Endothelial cell of umbilical vein (primary cell): ENCODE measurements around the gene KLHL4. TPM values are rescaled to one million over a fixed set of nuclear protein-coding genes. Genes with fewer than 3 reads are reported as not detected.

Experiments used
- BruUV-seq: library from RNA; stranded (reverse); fragments of 400-500 nt; replicated peaks from 2 replicates; lab custom pipeline; 2021; lab: Mats Ljungman, UMichigan
- CTCF ChIA-PET: fragments of 300-600, 350-600 bp; sonication (Branson Sonifier 250); formaldehyde crosslinking; loops from one replicate; lab custom pipeline; 2021; ENCODE audit warnings: antibody characterized with exemption, inconsistent platforms; lab: Charles Lee
- POLR2A ChIA-PET: fragments of 300-600, 350-600 bp; sonication (Branson Sonifier 250); formaldehyde crosslinking; loops from one replicate; lab custom pipeline; 2021; ENCODE audit warnings: antibody characterized with exemption, inconsistent platforms; lab: Charles Lee
- DNase-seq: peaks from one replicate; pipeline ENCODE4 v3.0.0-alpha.2; 2011; ENCODE audit warnings: low read depth, low spot score
- FAIRE-seq: peaks from 2 replicates; lab custom pipeline; 2011; peaks lifted over from hg19 to GRCh38; lab: Jason Lieb, UNC
- H2AFZ ChIP-seq: 2 replicates; pipeline ENCODE4 v1.6.0; 2012; ENCODE audit warnings: low read depth, low read length, control low read depth, inconsistent platforms
- H3K27ac ChIP-seq: 2 replicates; pipeline ENCODE4 v1.5.1; 2011; ENCODE audit warnings: low read depth, mild to moderate bottlenecking, control low read depth, low read length, moderate library complexity; ENCODE audit not compliant: insufficient read depth
- H3K27me3 ChIP-seq, 2 experiments: 2 replicates each; pipeline versions ENCODE4 v1.6.0 to v1.6.1; 2011; ENCODE audit warnings: low read length in 2 of 2, mixed read lengths in 1 of 2; ENCODE audit not compliant: control insufficient read depth in 2 of 2, insufficient read depth in 2 of 2
- H3K36me3 ChIP-seq, 2 experiments: 2 replicates in 1 of 2; 3 replicates in 1 of 2; pipeline ENCODE4 v1.5.1; 2011; ENCODE audit warnings: low read length in 2 of 2, mild to moderate bottlenecking in 1 of 2, moderate library complexity in 1 of 2; ENCODE audit not compliant: control insufficient read depth in 2 of 2, insufficient read depth in 2 of 2; ENCODE audit errors: extremely low read depth in 1 of 2
- H3K4me1 ChIP-seq: 3 replicates; pipeline ENCODE4 v1.5.1; 2011; ENCODE audit warnings: mild to moderate bottlenecking, low read length; ENCODE audit not compliant: control insufficient read depth, insufficient read depth; ENCODE audit errors: extremely low read depth
- H3K4me2 ChIP-seq: 2 replicates; pipeline ENCODE4 v1.6.1; 2011; ENCODE audit warnings: low read length, control low read depth, mixed read lengths; ENCODE audit not compliant: insufficient read depth
- H3K4me3 ChIP-seq, 3 experiments: fragments of 200-600 bp in 1 of 3; sonication (generic), shearing (Covaris generic) in 1 of 3; replicated peaks in 1 of 3; 2 replicates each; pipeline ENCODE4 v1.5.1; 2011 to 2016; ENCODE audit warnings: control low read depth in 3 of 3, low read length in 3 of 3, mild to moderate bottlenecking in 2 of 3, inconsistent platforms in 1 of 3, low read depth in 1 of 3, moderate library complexity in 1 of 3; ENCODE audit not compliant: insufficient read depth in 1 of 3
- H3K79me2 ChIP-seq: 2 replicates; pipeline ENCODE4 v1.6.0; 2012; ENCODE audit warnings: low read length, inconsistent platforms; ENCODE audit not compliant: control insufficient read depth, insufficient read depth
- H3K9ac ChIP-seq: replicated peaks from 2 replicates; pipeline ENCODE3; 2011; ENCODE audit warnings: low read length, control low read depth; ENCODE audit not compliant: insufficient read depth; ENCODE audit errors: extremely low read depth
- H3K9me1 ChIP-seq: replicated peaks from 3 replicates; pipeline ENCODE4 v1.6.0; 2011; ENCODE audit warnings: mild to moderate bottlenecking, low read length; ENCODE audit not compliant: control insufficient read depth, insufficient read depth; ENCODE audit errors: extremely low read depth
- H3K9me3 ChIP-seq: replicated peaks from 2 replicates; pipeline ENCODE4 v1.5.1; 2012; ENCODE audit warnings: low read length, inconsistent platforms; ENCODE audit not compliant: control insufficient read depth, insufficient read depth
- H4K20me1 ChIP-seq: replicated peaks from 2 replicates; pipeline ENCODE3; 2011; ENCODE audit warnings: mild to moderate bottlenecking, low read length; ENCODE audit not compliant: control insufficient read depth, insufficient read depth; ENCODE audit errors: extremely low read depth
- EZH2 ChIP-seq: IDR thresholded peaks from 2 replicates; pipeline ENCODE4 v1.6.1; 2012; ENCODE audit warnings: borderline replicate concordance, low read depth, mild to moderate bottlenecking, moderate library complexity, low read length, inconsistent platforms; ENCODE audit not compliant: severe bottlenecking
- FOS ChIP-seq: IDR thresholded peaks from 2 replicates; pipeline ENCODE4 v1.6.1; 2011; ENCODE audit warnings: mild to moderate bottlenecking, low read length, moderate library complexity, borderline replicate concordance; ENCODE audit not compliant: insufficient read depth
- GATA2 ChIP-seq: IDR thresholded peaks from 2 replicates; pipeline ENCODE4 v1.7.0; 2011; ENCODE audit warnings: low read depth, mild to moderate bottlenecking, moderate library complexity, mixed read lengths, low read length; ENCODE audit not compliant: insufficient read length, insufficient read depth
- JUN ChIP-seq: IDR thresholded peaks from 2 replicates; pipeline ENCODE4 v1.6.1; 2011; ENCODE audit warnings: borderline replicate concordance, low read depth; ENCODE audit not compliant: insufficient read length, insufficient read depth
- MYC ChIP-seq: IDR thresholded peaks from one replicate; pipeline ENCODE4 v1.6.1; 2011; ENCODE audit warnings: mild to moderate bottlenecking, low read depth, low read length
- POLR2A ChIP-seq: IDR thresholded peaks from 2 replicates; pipeline ENCODE4 v1.6.1; 2012; ENCODE audit warnings: low read depth, mild to moderate bottlenecking, control low read depth, low read length
- POLR2AphosphoS5 ChIP-seq: IDR thresholded peaks from 2 replicates; pipeline ENCODE4 v1.6.1; 2012; ENCODE audit warnings: low read depth, mild to moderate bottlenecking, control low read depth, low read length, moderate library complexity; ENCODE audit not compliant: insufficient read depth
- dilution Hi-C: fragments of 300-500 bp; cut with MboI; formaldehyde crosslinking; loops from one replicate; pipeline ENCODE4 v1.15.0; 2019; ENCODE audit warnings: low sequenced_read_pairs; ENCODE audit not compliant: extremely low pct_ligation_motif_present
- intact Hi-C: fragments of 100-400 bp; cut with micrococcal nuclease; formaldehyde crosslinking; loops from one replicate; pipeline ENCODE4 v1.10.0; 2022
- polyA plus RNA-seq, 4 experiments: library from polyadenylated mRNA; depleted of rRNA in 3 of 4; stranded (reverse) in 3 of 4; unstranded in 1 of 4; fragments of >200 nt; gene quantifications; 2 replicates each; pipeline versions ENCODE4 v1.2.1 to v1.2.3, GENCODE V29; 2011 to 2012; ENCODE audit warnings: missing spikeins in 1 of 4
- total RNA-seq: library from RNA; stranded (reverse); gene quantifications from 2 replicates; pipeline ENCODE4 v1.2.3, GENCODE V29; 2021
- TF ChIP-seq, protein P1 (sequence below), 2 donors: IDR thresholded peaks; 1 replicate in 1 of 2; 2 replicates in 1 of 2; pipeline ENCODE4 v1.5.1; 2011; ENCODE audit warnings: low read length in 2 of 2, mild to moderate bottlenecking in 2 of 2, moderate library complexity in 2 of 2, control low read depth in 1 of 2, inconsistent platforms in 1 of 2, low read depth in 1 of 2; ENCODE audit not compliant: insufficient read depth in 1 of 2; ENCODE audit errors: extremely low read depth in 1 of 2
- TF ChIP-seq, protein P2 (sequence below): IDR thresholded peaks from 2 replicates; pipeline ENCODE4 v1.6.1; 2011; ENCODE audit not compliant: insufficient read depth, insufficient read length

KLHL4 gene
- total and polyA plus RNA-seq, 2 donors (not counting 3 experiments of a cell fraction or from before 2014, with no cell fraction given) = 9.8 to 19.3 TPM

DNA sequence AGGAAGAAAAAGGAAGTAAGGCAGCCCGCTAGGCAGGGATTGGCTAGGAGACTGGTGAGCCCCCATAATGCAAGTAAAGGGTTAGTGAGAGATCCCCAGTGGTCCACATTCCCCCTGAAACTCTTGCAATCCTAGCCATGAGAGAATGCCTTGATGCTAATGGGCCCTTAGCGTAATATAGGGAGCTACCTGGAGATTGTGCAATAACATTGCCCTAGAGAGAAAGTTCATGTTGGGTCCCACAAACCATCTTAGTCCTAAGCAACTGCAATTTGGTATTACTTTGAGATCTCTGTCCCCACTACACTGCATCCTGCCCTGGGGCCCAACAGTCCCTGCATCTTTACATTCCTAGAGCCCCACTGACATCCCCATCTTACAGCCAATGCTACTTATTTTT is 188.5 kb downstream of the KLHL4 start:
- POLR2A ChIA-PET = no interaction called here

More for the DNA sequence above, 188.5 kb downstream of the KLHL4 start:
- H3K27ac ChIP-seq = no peak overlapping the region
- H3K9me3 ChIP-seq = no peaks in the 10 kb centered on the region
- DNase-seq = no peak
- no peaks in the 10 kb centered on the region for H3K36me3 ChIP-seq
- no peaks in the 10 kb centered on the region for H3K4me1 ChIP-seq
- intact Hi-C loops (no loop called here), dilution Hi-C loops (no loop called here)
- CTCF ChIA-PET = no interaction called here
- H3K79me2 ChIP-seq = no peaks in the 10 kb centered on the region
- H3K27me3 ChIP-seq = no peaks in the 10 kb centered on the region
- no peaks in the 10 kb centered on the region for H3K9me1 ChIP-seq
- no peak overlapping the region for H2AFZ ChIP-seq
- no peak for FAIRE-seq
- H3K4me2 ChIP-seq = no peak overlapping the region
- BruUV-seq = no TSS peak
- H3K9ac ChIP-seq = no peak overlapping the region
- no peaks in the 10 kb centered on the region for H4K20me1 ChIP-seq
- H3K4me3 ChIP-seq = no peak overlapping the region
- TF ChIP-seq POLR2A (no peak), MYC (no peak), POLR2AphosphoS5 (no peak), JUN (no peak), EZH2 (no peak), GATA2 (no peak), FOS (no peak)
- TF ChIP-seq, protein P1, sequence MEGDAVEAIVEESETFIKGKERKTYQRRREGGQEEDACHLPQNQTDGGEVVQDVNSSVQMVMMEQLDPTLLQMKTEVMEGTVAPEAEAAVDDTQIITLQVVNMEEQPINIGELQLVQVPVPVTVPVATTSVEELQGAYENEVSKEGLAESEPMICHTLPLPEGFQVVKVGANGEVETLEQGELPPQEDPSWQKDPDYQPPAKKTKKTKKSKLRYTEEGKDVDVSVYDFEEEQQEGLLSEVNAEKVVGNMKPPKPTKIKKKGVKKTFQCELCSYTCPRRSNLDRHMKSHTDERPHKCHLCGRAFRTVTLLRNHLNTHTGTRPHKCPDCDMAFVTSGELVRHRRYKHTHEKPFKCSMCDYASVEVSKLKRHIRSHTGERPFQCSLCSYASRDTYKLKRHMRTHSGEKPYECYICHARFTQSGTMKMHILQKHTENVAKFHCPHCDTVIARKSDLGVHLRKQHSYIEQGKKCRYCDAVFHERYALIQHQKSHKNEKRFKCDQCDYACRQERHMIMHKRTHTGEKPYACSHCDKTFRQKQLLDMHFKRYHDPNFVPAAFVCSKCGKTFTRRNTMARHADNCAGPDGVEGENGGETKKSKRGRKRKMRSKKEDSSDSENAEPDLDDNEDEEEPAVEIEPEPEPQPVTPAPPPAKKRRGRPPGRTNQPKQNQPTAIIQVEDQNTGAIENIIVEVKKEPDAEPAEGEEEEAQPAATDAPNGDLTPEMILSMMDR (IDR thresholded peaks at IDR 0.05; ENCODE audit: extremely low read depth in 1 of 2, insufficient read depth in 1 of 2, low read depth in 1 of 2, low read length in 2 of 2) = no peak
- TF ChIP-seq, protein P2, sequence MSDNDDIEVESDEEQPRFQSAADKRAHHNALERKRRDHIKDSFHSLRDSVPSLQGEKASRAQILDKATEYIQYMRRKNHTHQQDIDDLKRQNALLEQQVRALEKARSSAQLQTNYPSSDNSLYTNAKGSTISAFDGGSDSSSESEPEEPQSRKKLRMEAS = no peak
